NT2/D1 (cell line): Measurements from ENCODE around the gene SLC6A12.

Source experiments
- DNase-seq: peaks from one replicate; pipeline ENCODE4 v3.0.0-alpha.2; 2011; ENCODE audit warnings: low read depth, low spot score
- H3K27me3 ChIP-seq: 2 replicates; pipeline ENCODE4 v1.6.0; 2011; ENCODE audit warnings: mild to moderate bottlenecking; ENCODE audit not compliant: insufficient read length, insufficient read depth
- H3K36me3 ChIP-seq: 2 replicates; pipeline ENCODE4 v1.6.1; 2011; ENCODE audit warnings: mild to moderate bottlenecking, low read length, mixed read lengths; ENCODE audit not compliant: insufficient read depth, insufficient read length
- H3K4me1 ChIP-seq: 2 replicates; pipeline ENCODE4 v1.5.1; 2011; ENCODE audit not compliant: insufficient read depth, insufficient read length
- H3K4me3 ChIP-seq: 2 replicates; pipeline ENCODE4 v1.5.1; 2011; ENCODE audit warnings: low read depth; ENCODE audit not compliant: insufficient read length
- H3K9ac ChIP-seq: 2 replicates; pipeline ENCODE4 v1.6.0; 2011; ENCODE audit warnings: low read depth; ENCODE audit not compliant: insufficient read length
- H3K9me3 ChIP-seq: 2 replicates; pipeline ENCODE4 v1.5.1; 2011; ENCODE audit warnings: mild to moderate bottlenecking, low read length; ENCODE audit not compliant: insufficient read depth
- SUZ12 ChIP-seq: IDR thresholded peaks from 2 replicates; pipeline ENCODE4 v1.6.1; 2011; ENCODE audit not compliant: insufficient read length, insufficient read depth; ENCODE audit errors: extremely low read depth
- YY1 ChIP-seq: IDR thresholded peaks from 2 replicates; pipeline ENCODE4 v1.6.1; 2011; ENCODE audit not compliant: insufficient read length, insufficient read depth
- ZNF274 ChIP-seq: IDR thresholded peaks from 2 replicates; pipeline ENCODE4 v1.6.1; 2011; ENCODE audit warnings: mild to moderate bottlenecking, low read depth, low read length

SLC6A12 gene

GRCh38 chr12:209246-209645, 4.7 kb downstream of the SLC6A12 start:
- Histone ChIP-seq H3K36me3 (no peaks in the 10 kb centered on the region), H3K27me3 (peaks cover 90% of the 10 kb centered on the region), H3K4me1 (peaks cover 35% of the 10 kb centered on the region), H3K9ac (no peak overlapping the region), H3K9me3 (no peaks in the 10 kb centered on the region), H3K4me3 (no peak overlapping the region)
- TF ChIP-seq YY1 (no peak), ZNF274 (no peak), SUZ12 (no peak)
- no peak for DNase-seq

DNA sequence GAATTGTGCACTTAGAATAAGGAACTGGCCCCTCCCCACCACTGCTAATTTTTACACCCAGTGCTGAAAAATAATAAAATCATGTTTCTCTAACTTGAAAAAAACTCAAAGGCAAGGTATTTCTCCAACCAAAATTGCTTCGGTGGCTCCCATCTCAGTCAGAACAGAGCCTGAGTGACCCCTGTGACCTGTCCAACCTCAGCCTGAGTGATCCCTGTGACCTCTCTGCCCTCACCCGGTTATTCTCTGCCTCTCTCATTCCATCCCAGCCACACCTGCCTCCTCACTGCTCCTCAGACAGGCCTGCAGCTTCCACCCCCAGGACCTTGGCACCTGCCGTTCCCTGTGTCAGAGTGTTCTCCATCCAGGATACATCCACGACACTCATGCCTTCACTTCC, 5.1 kb downstream of the SLC6A12 start:
- H3K36me3 ChIP-seq, result no peaks in the 10 kb centered on the region
- H3K4me3 ChIP-seq, result no peak overlapping the region
- TF ChIP-seq SUZ12, result no peak
- TF ChIP-seq ZNF274, result no peak
- TF ChIP-seq YY1, result no peak
- H3K27me3 ChIP-seq, result peaks cover 94% of the 10 kb centered on the region
- no peak for DNase-seq
- H3K9me3 ChIP-seq, result no peaks in the 10 kb centered on the region
- H3K9ac ChIP-seq, result no peak overlapping the region
- H3K4me1 ChIP-seq, result peaks cover 35% of the 10 kb centered on the region

GRCh38 chr12:207804-208203, 6.2 kb downstream of the SLC6A12 start:
- H3K4me1 ChIP-seq, result peaks cover 25% of the 10 kb centered on the region
- TF ChIP-seq YY1, result no peak
- no peak for DNase-seq
- no peaks in the 10 kb centered on the region for H3K36me3 ChIP-seq
- H3K9ac ChIP-seq, result no peak overlapping the region
- H3K9me3 ChIP-seq, result no peaks in the 10 kb centered on the region
- no peak overlapping the region for H3K4me3 ChIP-seq
- H3K27me3 ChIP-seq, result peaks cover 92% of the 10 kb centered on the region

- no peak for DNase-seq
- TF ChIP-seq ZNF274 (no peak), YY1 (no peak), SUZ12 (no peak)
- Histone ChIP-seq H3K4me3 (no peak overlapping the region), H3K27me3 (peaks cover 93% of the 10 kb centered on the region), H3K36me3 (no peaks in the 10 kb centered on the region), H3K9ac (no peak overlapping the region), H3K9me3 (no peaks in the 10 kb centered on the region), H3K4me1 (peaks cover 20% of the 10 kb centered on the region)
These were observed 7.1 kb downstream of the SLC6A12 start for GRCh38 chr12:206746-207440.

DNA sequence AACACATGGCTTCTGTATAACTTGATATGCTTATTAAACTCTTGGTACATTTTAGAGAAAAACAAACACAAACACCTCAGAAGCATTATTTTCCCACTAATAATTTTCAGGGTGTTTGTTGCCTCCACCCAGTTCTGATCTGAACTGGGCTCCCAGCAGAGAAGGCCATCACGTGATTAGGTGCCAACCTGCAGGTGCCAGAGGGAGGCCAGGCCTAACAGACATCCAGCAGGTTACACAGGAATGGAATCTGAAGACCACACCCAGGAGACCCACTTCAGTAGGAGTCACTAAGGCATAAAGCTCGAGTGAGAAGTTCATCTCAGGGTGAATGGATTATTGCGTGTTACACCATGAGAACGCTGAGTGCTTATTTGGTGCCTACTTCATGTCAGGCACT, 8.9 kb downstream of the SLC6A12 start:
- no peaks in the 10 kb centered on the region for H3K9me3 ChIP-seq
- H3K27me3 ChIP-seq, result peaks cover 89% of the 10 kb centered on the region
- H3K4me3 ChIP-seq, result no peak overlapping the region
- H3K4me1 ChIP-seq, result peaks cover 10% of the 10 kb centered on the region
- no peaks in the 10 kb centered on the region for H3K36me3 ChIP-seq
- H3K9ac ChIP-seq, result no peak overlapping the region
- no peak for DNase-seq
- TF ChIP-seq ZNF274 (no peak), SUZ12 (no peak), YY1 (no peak)

GRCh38 chr12:204261-204678, 9.7 kb downstream of the SLC6A12 start:
- H3K36me3 ChIP-seq, result no peaks in the 10 kb centered on the region
- H3K9me3 ChIP-seq, result no peaks in the 10 kb centered on the region
- peak overlapping the region; percentile 50 for H3K4me3 ChIP-seq
- H3K4me1 ChIP-seq, result peaks cover 14% of the 10 kb centered on the region
- DNase-seq, result no peak
- no peak for TF ChIP-seq YY1
- TF ChIP-seq SUZ12, result no peak
- no peak for TF ChIP-seq ZNF274
- H3K9ac ChIP-seq, result peak overlapping the region; percentile 65
- H3K27me3 ChIP-seq, result peaks cover 82% of the 10 kb centered on the region

GRCh38 chr12:203462-204260, 10.3 kb downstream of the SLC6A12 start:
- peak overlapping the region; percentile 50 for H3K4me3 ChIP-seq
- H3K27me3 ChIP-seq, result peaks cover 75% of the 10 kb centered on the region
- peaks cover 17% of the 10 kb centered on the region for H3K4me1 ChIP-seq
- DNase-seq, result peak; percentile 44
- H3K36me3 ChIP-seq, result no peaks in the 10 kb centered on the region
- no peaks in the 10 kb centered on the region for H3K9me3 ChIP-seq
- no peak for TF ChIP-seq YY1
- no peak for TF ChIP-seq SUZ12
- TF ChIP-seq ZNF274, result no peak
- peak overlapping the region; percentile 68 for H3K9ac ChIP-seq

GRCh38 chr12:203074-203461, 10.9 kb downstream of the SLC6A12 start:
- Histone ChIP-seq H3K4me1 (peaks cover 18% of the 10 kb centered on the region), H3K9ac (peak overlapping the region; percentile 68), H3K4me3 (peak overlapping the region; percentile 50), H3K36me3 (no peaks in the 10 kb centered on the region), H3K9me3 (no peaks in the 10 kb centered on the region), H3K27me3 (peaks cover 70% of the 10 kb centered on the region)
- TF ChIP-seq SUZ12 (no peak), ZNF274 (no peak), YY1 (no peak)
- DNase-seq, result no peak
